SU-DHL-6 (cell line): ENCODE results near the gene CACNA1G.

Experiments used
- CTCF ChIP-seq: fragments of 200-600 bp; sonication (generic); IDR thresholded peaks from one replicate; pipeline ENCODE4 v1.5.1; 2017; ENCODE audit warnings: antibody characterized with exemption, mild to moderate bottlenecking, low read length, moderate library complexity; ENCODE audit not compliant: insufficient read depth, poor library complexity, severe bottlenecking
- EZH2phosphoT487 ChIP-seq: fragments of 200-600 bp; sonication (generic), shearing (Covaris generic); conservative IDR thresholded peaks from 2 replicates; pipeline ENCODE4 v1.6.1; 2018; ENCODE audit warnings: mild to moderate bottlenecking, antibody characterized with exemption, low read length, moderate library complexity, mixed read lengths

- TF ChIP-seq CTCF: no peak
- no peak for TF ChIP-seq EZH2phosphoT487
These were observed 47.1 kb downstream of the CACNA1G start for GRCh38 chr17:50607522-50608175.
